Body of pancreas (tissue), 4 donors: ENCODE data around the gene SLC10A1. TPM values are rescaled to one million over a fixed set of nuclear protein-coding genes. Genes with fewer than 3 reads are reported as not detected.

Source experiments
- ATAC-seq: fragments of 150-250 bp; one replicate; pipeline ENCODE4 v1.9.1; 2016
- DNase-seq, 4 donors: peaks; one replicate each; pipeline ENCODE4 v3.0.0-alpha.2; 2019
- H3K27ac ChIP-seq, 4 donors: fragments of 200-600 bp; sonication (generic); 1 replicate in 3 of 4; 2 replicates in 1 of 4; pipeline versions ENCODE4 v1.5.1 to v1.6.1; 2016 to 2019; ENCODE audit warnings: mild to moderate bottlenecking in 1 of 4, mixed read lengths in 1 of 4, moderate library complexity in 1 of 4
- H3K27me3 ChIP-seq, 2 donors: fragments of 200-600 bp; sonication (generic); one replicate each; pipeline ENCODE4 v1.6.0; 2016; ENCODE audit warnings: mild to moderate bottlenecking in 1 of 2
- H3K36me3 ChIP-seq, 2 donors: fragments of 200-600 bp; sonication (generic); replicated peaks in 1 of 2; 2 replicates each; pipeline ENCODE4 v1.5.1; 2016; ENCODE audit warnings: low read depth in 2 of 2; ENCODE audit not compliant: insufficient read depth in 1 of 2
- H3K4me1 ChIP-seq: fragments of 200-600 bp; sonication (generic); one replicate; pipeline ENCODE4 v1.6.0; 2016
- H3K4me3 ChIP-seq, 2 donors: fragments of 200-600 bp; sonication (generic); 1 replicate in 1 of 2; 2 replicates in 1 of 2; pipeline ENCODE4 v1.5.1; 2016 to 2019
- H3K9me3 ChIP-seq, 3 donors: fragments of 200-600 bp; sonication (generic); 1 replicate in 2 of 3; 2 replicates in 1 of 3; pipeline ENCODE4 v1.5.1; 2016
- POLR2A ChIP-seq, 3 donors: fragments of 450-650 bp; IDR thresholded peaks; one replicate each; pipeline ENCODE4 v1.6.1; 2016; ENCODE audit warnings: antibody characterized with exemption in 3 of 3, mild to moderate bottlenecking in 2 of 3
- WGBS, 2 donors: methylation state at CpG; one replicate each; pipeline ENCODE4 v1.1.5; 2017; 5-methylcytosine and 5-hydroxymethylcytosine counted together
- intact Hi-C: fragments of 100-400 bp; cut with DNase I; formaldehyde crosslinking; loops from one replicate; pipeline ENCODE4 v1.15.1; 2023
- total RNA-seq, 2 donors: library from RNA; depleted of rRNA; stranded (reverse); fragments of >200 nt; gene quantifications; one replicate each; pipeline ENCODE4 v1.1.0, GENCODE V29; 2016
- TF ChIP-seq, protein P1 (sequence below), 7 experiments: fragments of 450-650 bp in 4 of 7; fragments of 200-600 bp in 3 of 7; sonication (generic) in 3 of 7; IDR thresholded peaks; one replicate each; pipeline ENCODE4 v1.5.1; 2016 to 2019; ENCODE audit warnings: antibody characterized with exemption in 7 of 7

Gene SLC10A1
- total RNA-seq, 2 donors from 2014 or later: not detected

DNA sequence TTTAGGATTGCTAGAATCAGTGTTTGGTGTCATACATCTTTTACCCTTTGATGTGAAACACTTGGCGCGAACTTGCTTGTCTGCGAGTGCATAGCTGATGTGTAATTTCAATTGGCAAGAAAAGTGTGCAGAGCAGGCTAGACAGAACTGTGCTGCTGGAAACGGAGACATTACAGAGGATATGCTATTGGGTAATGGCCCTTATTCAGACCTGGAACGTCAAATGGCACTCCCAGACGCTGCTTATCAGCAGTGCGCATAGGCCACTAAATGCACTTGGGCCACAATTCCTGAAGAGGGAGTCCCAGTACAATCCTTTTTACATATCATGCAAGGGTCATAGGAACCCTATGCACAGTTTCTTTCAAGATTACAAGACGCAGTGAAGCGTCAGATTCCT lies 15.7 kb upstream of the SLC10A1 start:
- H3K36me3 ChIP-seq: no peaks in the 10 kb centered on the region
- ATAC-seq (no peak), DNase-seq (no peak)
- H3K27me3 ChIP-seq: peaks cover 0 to 4% of the 10 kb centered on the region in 2 donors
- H3K9me3 ChIP-seq: no peaks in the 10 kb centered on the region
- intact Hi-C loops: no loop called here
- WGBS, 2 donors: 70 to 72% methylated on average over 9 of the region's 9 CpGs
- H3K27ac ChIP-seq: no peak overlapping the region
- no peaks in the 10 kb centered on the region for H3K4me1 ChIP-seq
- H3K4me3 ChIP-seq: no peak overlapping the region
- no peak for TF ChIP-seq POLR2A (IDR thresholded peaks at IDR 0.05)
- TF ChIP-seq, protein P1, sequence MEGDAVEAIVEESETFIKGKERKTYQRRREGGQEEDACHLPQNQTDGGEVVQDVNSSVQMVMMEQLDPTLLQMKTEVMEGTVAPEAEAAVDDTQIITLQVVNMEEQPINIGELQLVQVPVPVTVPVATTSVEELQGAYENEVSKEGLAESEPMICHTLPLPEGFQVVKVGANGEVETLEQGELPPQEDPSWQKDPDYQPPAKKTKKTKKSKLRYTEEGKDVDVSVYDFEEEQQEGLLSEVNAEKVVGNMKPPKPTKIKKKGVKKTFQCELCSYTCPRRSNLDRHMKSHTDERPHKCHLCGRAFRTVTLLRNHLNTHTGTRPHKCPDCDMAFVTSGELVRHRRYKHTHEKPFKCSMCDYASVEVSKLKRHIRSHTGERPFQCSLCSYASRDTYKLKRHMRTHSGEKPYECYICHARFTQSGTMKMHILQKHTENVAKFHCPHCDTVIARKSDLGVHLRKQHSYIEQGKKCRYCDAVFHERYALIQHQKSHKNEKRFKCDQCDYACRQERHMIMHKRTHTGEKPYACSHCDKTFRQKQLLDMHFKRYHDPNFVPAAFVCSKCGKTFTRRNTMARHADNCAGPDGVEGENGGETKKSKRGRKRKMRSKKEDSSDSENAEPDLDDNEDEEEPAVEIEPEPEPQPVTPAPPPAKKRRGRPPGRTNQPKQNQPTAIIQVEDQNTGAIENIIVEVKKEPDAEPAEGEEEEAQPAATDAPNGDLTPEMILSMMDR (IDR thresholded peaks at IDR 0.05): no peak

DNA sequence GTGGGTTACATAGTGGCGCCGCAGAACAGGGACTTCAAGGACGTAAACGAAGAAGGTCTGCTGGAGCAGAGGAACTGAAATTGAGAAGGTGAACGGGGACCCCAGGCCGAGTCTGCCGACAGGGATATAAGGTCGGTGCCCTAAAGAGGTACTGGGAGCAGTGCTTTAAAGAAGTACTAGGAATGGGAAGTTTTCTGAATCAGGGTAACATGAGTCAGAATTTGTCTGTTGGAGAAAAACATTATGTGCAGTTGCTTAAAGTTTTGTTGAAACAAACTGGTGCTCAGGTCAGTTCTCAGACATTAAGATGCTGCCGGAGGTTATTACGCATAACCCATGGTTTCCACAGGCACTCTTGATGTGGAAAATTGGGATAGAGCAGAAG lies 14.8 kb upstream of the SLC10A1 start:
- no peak for TF ChIP-seq POLR2A (IDR thresholded peaks at IDR 0.05)
- TF ChIP-seq, protein P1 (IDR thresholded peaks at IDR 0.05): no peak
- no peak overlapping the region for H3K27ac ChIP-seq
- peaks cover 0 to 4% of the 10 kb centered on the region in 2 donors for H3K27me3 ChIP-seq
- H3K4me3 ChIP-seq: no peak overlapping the region
- ATAC-seq (no peak), DNase-seq (no peak)
- WGBS, 2 donors: 77 to 79% methylated on average over 10 of the region's 10 CpGs
- no peaks in the 10 kb centered on the region for H3K4me1 ChIP-seq
- intact Hi-C loops: no loop called here
- no peaks in the 10 kb centered on the region for H3K36me3 ChIP-seq
- H3K9me3 ChIP-seq: no peaks in the 10 kb centered on the region

DNA sequence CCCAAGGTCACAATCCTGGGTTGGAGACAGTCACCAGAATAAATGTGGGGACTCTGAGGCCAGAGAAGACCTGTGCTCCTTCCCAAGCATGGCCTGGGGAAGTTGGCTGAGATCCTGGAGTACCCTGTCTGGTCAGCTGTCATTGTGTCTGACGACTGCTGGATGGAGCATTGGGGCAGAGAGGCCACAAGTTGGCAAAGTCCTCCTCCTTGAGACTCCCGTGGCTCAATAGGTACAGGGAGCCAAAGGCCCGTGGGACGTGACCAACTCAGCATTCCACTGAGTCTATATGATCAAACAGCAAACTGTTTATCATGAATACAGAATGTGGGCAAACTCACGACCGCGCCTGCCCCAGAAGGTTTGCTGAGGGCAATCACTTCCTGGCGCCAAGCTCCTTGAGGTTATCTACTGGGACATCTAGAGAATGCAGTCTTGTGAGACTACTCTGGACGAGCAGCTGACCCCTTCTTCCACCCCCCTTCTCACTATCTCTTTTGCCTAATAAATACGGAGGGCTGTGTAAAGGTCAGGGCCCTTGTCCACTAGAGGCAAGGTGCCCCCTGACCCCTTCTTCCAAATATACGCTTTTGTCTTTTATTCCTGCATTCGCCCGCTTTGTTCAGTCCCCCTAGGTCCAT lies 14.3 kb upstream of the SLC10A1 start:
- 71% methylated on average over 12 to 13 of the region's 13 CpGs for WGBS, 2 donors
- DNase-seq (no peak), ATAC-seq (no peak)
- intact Hi-C loops: no loop called here
- Histone ChIP-seq H3K27ac (no peak overlapping the region), H3K36me3 (no peaks in the 10 kb centered on the region), H3K4me1 (no peaks in the 10 kb centered on the region), H3K27me3 (peaks cover 0 to 4% of the 10 kb centered on the region in 2 donors), H3K9me3 (no peaks in the 10 kb centered on the region), H3K4me3 (no peak overlapping the region)
- no peak for TF ChIP-seq POLR2A (IDR thresholded peaks at IDR 0.05)
- TF ChIP-seq, protein P1 (IDR thresholded peaks at IDR 0.05): no peak

DNA sequence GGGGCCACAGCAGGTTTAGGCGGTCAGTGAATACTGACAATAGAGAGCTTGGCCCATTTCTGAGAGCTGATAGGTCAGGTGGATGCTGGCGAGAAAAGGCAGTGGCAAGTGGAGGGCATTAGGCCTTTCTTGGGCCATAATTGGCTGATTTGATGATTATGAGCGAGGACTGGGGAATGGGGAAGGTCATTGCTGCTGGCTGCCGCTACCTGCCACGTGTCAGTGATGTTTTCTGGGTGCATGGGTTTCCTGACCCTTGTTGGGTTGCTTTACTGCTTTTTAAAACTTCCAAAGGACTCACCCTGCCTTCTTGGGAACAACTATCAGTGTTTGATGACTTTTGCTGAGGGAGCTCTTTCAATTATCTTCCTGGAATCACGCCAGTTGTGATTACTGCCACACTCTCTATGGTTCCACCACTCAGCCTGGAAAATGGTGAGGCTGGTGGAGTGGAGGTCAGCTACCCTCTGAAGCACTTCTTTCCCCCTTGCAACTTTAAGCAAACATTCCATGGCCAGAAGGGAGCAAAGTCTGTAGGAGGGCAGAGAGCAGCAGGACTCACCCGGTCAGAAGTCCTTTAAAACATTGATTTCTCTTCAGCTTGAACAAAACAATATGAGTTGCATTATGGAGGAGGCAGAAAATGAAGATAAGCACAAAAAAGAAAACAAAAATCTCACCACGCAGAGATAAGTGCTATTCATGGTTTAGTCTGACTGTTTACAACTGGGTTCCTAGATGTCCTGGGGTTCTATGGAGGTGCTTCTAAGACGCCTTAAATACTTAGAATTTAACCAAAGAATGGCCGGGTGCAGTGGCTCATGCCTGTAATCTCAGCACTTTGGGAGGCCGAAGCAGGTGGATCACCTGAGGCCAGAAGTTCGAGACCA lies 12.1 kb upstream of the SLC10A1 start:
- ATAC-seq (no peak), DNase-seq (no peak)
- Histone ChIP-seq H3K36me3 (no peaks in the 10 kb centered on the region), H3K27me3 (peaks cover 0 to 4% of the 10 kb centered on the region in 2 donors), H3K9me3 (no peaks in the 10 kb centered on the region), H3K4me1 (no peaks in the 10 kb centered on the region), H3K4me3 (no peak overlapping the region), H3K27ac (no peak overlapping the region)
- TF ChIP-seq, protein P1 (IDR thresholded peaks at IDR 0.05): no peak
- no peak for TF ChIP-seq POLR2A (IDR thresholded peaks at IDR 0.05)
- intact Hi-C loops: no loop called here
- WGBS, 2 donors: 76 to 78% methylated on average over 12 of the region's 12 CpGs
